GM06990 (cell line): ENCODE data around the gene MED12.

ENCODE experiments used
- DNase-seq: peaks from one replicate; pipeline ENCODE4 v3.0.0-alpha.2; 2011; ENCODE audit not compliant: insufficient read length; ENCODE audit errors: extremely low read depth
- H3K27me3 ChIP-seq: replicated peaks from 2 replicates; pipeline ENCODE4 v1.6.0; 2011; ENCODE audit warnings: low read length; ENCODE audit not compliant: control insufficient read depth, insufficient read depth
- H3K36me3 ChIP-seq: 2 replicates; pipeline ENCODE4 v1.5.1; 2011; ENCODE audit warnings: low read length; ENCODE audit not compliant: control insufficient read depth, insufficient read depth
- H3K4me3 ChIP-seq: replicated peaks from 2 replicates; pipeline ENCODE4 v1.5.1; 2011; ENCODE audit warnings: low read depth, mild to moderate bottlenecking, control low read depth, low read length
- CTCF ChIP-seq: IDR thresholded peaks from 2 replicates; pipeline ENCODE4 v1.5.1; 2011; ENCODE audit warnings: low read length, control low read depth, mild to moderate bottlenecking, inconsistent platforms; ENCODE audit not compliant: insufficient read depth, poor library complexity, severe bottlenecking

The MED12 gene

DNA sequence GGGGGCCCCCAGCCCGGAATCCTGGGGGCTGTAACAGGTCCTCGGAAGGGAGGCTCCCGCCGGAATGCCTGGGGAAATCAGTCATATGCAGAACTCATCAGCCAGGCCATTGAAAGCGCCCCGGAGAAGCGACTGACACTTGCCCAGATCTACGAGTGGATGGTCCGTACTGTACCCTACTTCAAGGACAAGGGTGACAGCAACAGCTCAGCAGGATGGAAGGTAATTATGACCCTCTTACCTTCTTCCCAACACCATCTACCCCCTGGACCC, 21.7 kb upstream of the MED12 start:
- Histone ChIP-seq H3K36me3 (no peaks in the 10 kb centered on the region), H3K27me3 (no peaks in the 10 kb centered on the region; the same call in 1 of the 2 replicates), H3K4me3 (peak overlapping the region; percentile 71)
- no peak for DNase-seq
- no peak for TF ChIP-seq CTCF

DNA sequence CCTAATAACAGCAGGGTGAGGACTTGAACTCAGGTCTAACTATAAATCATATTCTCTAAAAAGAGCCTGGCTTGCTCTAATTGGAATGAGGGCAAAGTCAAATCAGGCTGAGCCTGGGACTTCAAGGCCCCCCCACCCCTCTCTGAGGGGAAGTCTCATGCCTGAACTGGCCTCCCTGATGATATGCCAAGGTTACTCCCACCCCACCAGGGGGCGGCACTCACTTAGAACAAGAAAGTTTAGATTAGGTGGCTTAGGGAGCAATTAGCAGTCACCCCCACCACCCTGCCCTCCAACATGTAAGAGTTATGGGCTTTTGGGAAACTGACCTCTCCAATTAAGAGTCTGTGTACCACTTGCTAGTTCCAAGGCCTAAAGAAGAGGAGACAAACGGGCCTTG, 20.1 kb upstream of the MED12 start:
- peak; percentile 73 for TF ChIP-seq CTCF
- Histone ChIP-seq H3K4me3 (no peak overlapping the region), H3K36me3 (no peaks in the 10 kb centered on the region), H3K27me3 (no peaks in the 10 kb centered on the region; the same call in 1 of the 2 replicates)
- no peak for DNase-seq

- no peaks in the 10 kb centered on the region for H3K36me3 ChIP-seq
Observed at GRCh38 chrX:71098951-71099506, 19.4 kb upstream of the MED12 start.

DNA sequence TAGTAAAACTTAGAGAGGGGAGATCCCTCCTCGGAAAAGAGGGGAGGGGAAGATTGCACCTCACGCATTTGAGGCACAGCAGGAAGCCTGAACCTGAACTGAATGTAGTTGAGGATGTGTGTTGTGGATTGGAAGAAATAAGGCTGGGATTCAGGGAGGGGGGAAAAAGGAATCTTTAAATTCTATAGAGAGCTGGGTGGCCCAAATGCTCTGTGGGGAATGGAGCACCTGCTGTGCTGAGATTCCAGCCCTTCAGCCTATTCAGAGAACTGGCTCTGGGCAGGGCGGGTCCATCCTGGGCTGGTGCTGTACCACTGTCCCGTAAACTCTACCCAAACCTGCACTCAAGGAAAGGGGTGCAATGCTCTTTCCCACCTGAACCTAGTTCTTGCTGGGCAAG, 18.7 kb upstream of the MED12 start:
- Histone ChIP-seq H3K4me3 (no peak overlapping the region), H3K36me3 (no peaks in the 10 kb centered on the region), H3K27me3 (no peaks in the 10 kb centered on the region; the same call in 1 of the 2 replicates)
- no peak for TF ChIP-seq CTCF
- no peak for DNase-seq

More at GRCh38 chrX:71098951-71099506, 19.4 kb upstream of the MED12 start:
- no peak for DNase-seq
- Histone ChIP-seq H3K27me3 (no peaks in the 10 kb centered on the region; the same call in 1 of the 2 replicates), H3K4me3 (no peak overlapping the region)
- no peak for TF ChIP-seq CTCF

GRCh38 chrX:71100581-71101505, 17.6 kb upstream of the MED12 start:
- no peaks in the 10 kb centered on the region for H3K36me3 ChIP-seq
- H3K4me3 ChIP-seq = no peak overlapping the region
- H3K27me3 ChIP-seq = no peaks in the 10 kb centered on the region; the same call in 1 of the 2 replicates
- no peak for DNase-seq
- no peak for TF ChIP-seq CTCF
